ENCODE results near the gene SRA1. TPM values are rescaled to one million over a fixed set of nuclear protein-coding genes. Genes with fewer than 3 reads are reported as not detected.

SRA1 gene
- total and polyA plus RNA-seq, 2 of the 13 experiments (the other 11 are each of a cell fraction or from before 2014, with no cell fraction given), result 14.2 to 32.8 TPM

DNA sequence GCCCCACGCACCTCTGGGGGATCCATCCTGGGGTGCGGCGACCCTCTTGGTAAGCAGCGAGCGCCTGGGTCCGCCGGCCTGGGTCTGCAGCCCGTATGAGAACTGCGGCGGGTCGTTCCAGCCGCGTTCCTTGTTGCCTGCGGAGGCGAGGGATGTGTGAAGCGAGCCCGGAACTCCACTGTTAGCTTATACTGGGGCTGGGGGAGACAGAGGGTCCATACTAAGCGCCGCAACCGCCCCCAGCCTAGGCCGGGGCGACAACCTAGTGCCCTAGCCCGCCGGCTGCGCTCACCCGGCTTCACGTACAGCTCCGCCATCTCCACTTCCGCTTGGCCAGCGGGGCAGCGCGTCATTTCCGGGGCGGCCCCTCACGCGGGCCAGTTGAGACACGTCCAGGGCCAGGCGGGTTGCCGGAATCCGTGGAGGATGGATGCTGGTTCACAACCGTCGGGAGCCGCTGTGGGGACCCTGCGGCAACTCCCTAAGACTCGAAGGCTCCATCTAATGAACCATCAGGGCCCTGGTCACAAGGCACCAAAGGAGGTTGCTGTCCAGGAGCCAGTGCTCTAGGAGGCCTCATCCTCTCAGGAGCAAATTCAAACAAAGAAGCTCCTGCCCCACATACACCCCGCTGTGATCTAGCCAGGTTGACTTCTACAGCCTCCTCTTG, at the start of gene SRA1 (continued):
- TF ChIP-seq AKNA (CRISPR knock-in tag; IDR thresholded peaks at IDR 0.05; ENCODE audit: borderline replicate concordance) (no peak), ZNF567 (CRISPR knock-in tag; IDR thresholded peaks at IDR 0.05; ENCODE audit: borderline replicate concordance) (0 out of 2 replicates have a peak, but pooled peaks have one; percentile 59), TFAP4 (IDR thresholded peaks at IDR 0.05; ENCODE audit: borderline replicate concordance, low read depth) (peak; percentile 80; the same call in 1 of the 2 replicates), MXD4 (CRISPR knock-in tag; IDR thresholded peaks at IDR 0.05) (peak; percentile 82; the same call in 1 of the 2 replicates), KLF6 (CRISPR knock-in tag; IDR thresholded peaks at IDR 0.05) (peak; percentile 59; the same call in 1 of the 2 replicates), ZNF678 (CRISPR knock-in tag; IDR thresholded peaks at IDR 0.05) (no peak), ZNF644 (CRISPR knock-in tag; IDR thresholded peaks at IDR 0.05; ENCODE audit: low read depth) (0 out of 2 replicates have a peak, but pooled peaks have one; percentile 29), ZNF589 (CRISPR knock-in tag; conservative IDR thresholded peaks at IDR 0.05) (0 out of 2 replicates have a peak, but pooled peaks have one; percentile 51), RBM39 (IDR thresholded peaks at IDR 0.05; ENCODE audit: low read depth, low read length, poor library complexity, severe bottlenecking) (peak; percentile 70), PHB2 (IDR thresholded peaks at IDR 0.05; ENCODE audit: partially characterized antibody) (no peak), ZNF510 (CRISPR knock-in tag; IDR thresholded peaks at IDR 0.05; ENCODE audit: low read depth) (no peak), SCMH1 (CRISPR knock-in tag; IDR thresholded peaks at IDR 0.05; ENCODE audit: borderline replicate concordance) (no peak), ZNF468 (CRISPR knock-in tag; IDR thresholded peaks at IDR 0.05) (no peak), AGO1 (IDR thresholded peaks at IDR 0.05; ENCODE audit: low read depth, low read length, poor library complexity, severe bottlenecking) (peak; percentile 80), FOXM1 (CRISPR knock-in tag; IDR thresholded peaks at IDR 0.05) (no peak), ZNF180 (CRISPR knock-in tag; IDR thresholded peaks at IDR 0.05; ENCODE audit: borderline replicate concordance, low read depth) (no peak), ZNF253 (CRISPR knock-in tag; IDR thresholded peaks at IDR 0.05; ENCODE audit: borderline replicate concordance) (no peak), FIP1L1 (IDR thresholded peaks at IDR 0.05; ENCODE audit: borderline replicate concordance, insufficient read depth, low read depth, low read length) (no peak), BCL3 (CRISPR knock-in tag; IDR thresholded peaks at IDR 0.05) (peak; percentile 61), HDAC2 (CRISPR knock-in tag; IDR thresholded peaks at IDR 0.05) (peak; percentile 58), EP300 (IDR thresholded peaks at IDR 0.05; ENCODE audit: low read depth in 2 of 2, low read length in 2 of 2) (no peak; a peak in 1 of 4 replicates), EP300 (CRISPR knock-in tag; IDR thresholded peaks at IDR 0.05; ENCODE audit: borderline replicate concordance) (no peak)

Data from HepG2 (cell line).